GM23338 (cell line): Measurements from ENCODE around the gene RSPRY1. TPM values are rescaled to one million over a fixed set of nuclear protein-coding genes. Genes with fewer than 3 reads are reported as not detected.

ENCODE experiments used
- ATAC-seq: fragments of 200-7000 bp; cut with Tn5 transposase; 3 replicates; pipeline ENCODE4 v1.9.1; 2020
- DNase-seq: peaks from one replicate; pipeline ENCODE4 v3.0.0-alpha.2; 2015; ENCODE audit warnings: low spot score
- H2AFZ ChIP-seq: fragments of 200-600 bp; sonication (generic); 2 replicates; pipeline ENCODE4 v1.8.0; 2016; ENCODE audit warnings: antibody characterized with exemption, mild to moderate bottlenecking, moderate library complexity
- H3F3A ChIP-seq: fragments of 200-600 bp; sonication (generic); replicated peaks from 2 replicates; pipeline ENCODE4 v1.8.0; 2017; ENCODE audit warnings: antibody characterized with exemption, mixed run types, low read depth
- H3K27ac ChIP-seq: fragments of 200-600 bp; sonication (generic); 2 replicates; pipeline ENCODE4 v1.6.1; 2016; ENCODE audit warnings: low read depth
- H3K27me3 ChIP-seq: fragments of 200-600 bp; sonication (generic); 2 replicates; pipeline ENCODE4 v1.8.0; 2016; ENCODE audit warnings: mild to moderate bottlenecking, mixed run types, moderate library complexity; ENCODE audit not compliant: insufficient read depth
- H3K36me3 ChIP-seq: fragments of 200-600 bp; sonication (generic); 2 replicates; pipeline ENCODE4 v1.8.0; 2016; ENCODE audit warnings: mild to moderate bottlenecking; ENCODE audit not compliant: insufficient read depth
- H3K4me1 ChIP-seq: fragments of 200-600 bp; sonication (generic); 2 replicates; pipeline ENCODE4 v1.8.0; 2016; ENCODE audit warnings: mild to moderate bottlenecking, moderate library complexity; ENCODE audit not compliant: insufficient read depth
- H3K4me2 ChIP-seq: fragments of 200-600 bp; sonication (generic); 2 replicates; pipeline ENCODE4 v1.7.1; 2017; ENCODE audit warnings: mixed run types
- H3K4me3 ChIP-seq: fragments of 200-600 bp; sonication (generic); 2 replicates; pipeline ENCODE4 v1.6.1; 2016; ENCODE audit warnings: mixed run types
- H3K79me2 ChIP-seq: fragments of 200-600 bp; sonication (generic); replicated peaks from 2 replicates; pipeline ENCODE4 v1.8.0; 2017; ENCODE audit warnings: mild to moderate bottlenecking; ENCODE audit not compliant: insufficient read depth
- H3K9me2 ChIP-seq: fragments of 200-600 bp; sonication (generic); 2 replicates; pipeline ENCODE4 v1.8.0; 2017; ENCODE audit not compliant: insufficient read depth
- H4K20me1 ChIP-seq: fragments of 200-600 bp; sonication (generic); replicated peaks from 2 replicates; pipeline ENCODE4 v1.8.0; 2017; ENCODE audit warnings: mild to moderate bottlenecking; ENCODE audit not compliant: insufficient read depth
- H3K27ac Mint-ChIP-seq: 2 replicates; pipeline ENCODE4 v1.8.0; 2020; ENCODE audit warnings: inconsistent platforms, mild to moderate bottlenecking, moderate library complexity, mixed read lengths
- H3K27me3 Mint-ChIP-seq: 3 replicates; pipeline ENCODE4 v1.8.0; 2022; ENCODE audit warnings: low read depth, mild to moderate bottlenecking, moderate library complexity, mixed read lengths, inconsistent platforms; ENCODE audit not compliant: insufficient read depth, poor library complexity
- H3K36me3 Mint-ChIP-seq: 3 replicates; pipeline ENCODE4 v1.8.0; 2021; ENCODE audit warnings: low read depth, mild to moderate bottlenecking, inconsistent platforms, moderate library complexity, mixed read lengths
- H3K4me1 Mint-ChIP-seq: 3 replicates; pipeline ENCODE4 v1.8.0; 2020; ENCODE audit warnings: mild to moderate bottlenecking, inconsistent platforms, mixed read lengths
- H3K4me3 Mint-ChIP-seq: 3 replicates; pipeline ENCODE4 v1.8.0; 2021; ENCODE audit warnings: moderate library complexity, mild to moderate bottlenecking, inconsistent platforms, mixed read lengths
- H3K9me3 Mint-ChIP-seq: 3 replicates; pipeline ENCODE4 v1.8.0; 2020; ENCODE audit warnings: moderate library complexity, mild to moderate bottlenecking, inconsistent platforms, mixed read lengths
- EZH2 ChIP-seq: fragments of 200-600 bp; sonication (generic); IDR thresholded peaks from one replicate; pipeline ENCODE4 v1.8.0; 2017; ENCODE audit warnings: antibody characterized with exemption, mild to moderate bottlenecking, low read depth; ENCODE audit not compliant: unreplicated experiment
- EZH2phosphoT487 ChIP-seq: fragments of 200-600 bp; sonication (generic); IDR thresholded peaks from one replicate; pipeline ENCODE4 v1.8.1; 2018; ENCODE audit warnings: antibody characterized with exemption; ENCODE audit not compliant: unreplicated experiment
- NANOG ChIP-seq: IDR thresholded peaks from 2 replicates; pipeline ENCODE4 v1.6.1; 2016; ENCODE audit warnings: antibody characterized with exemption, borderline replicate concordance
- POLR2AphosphoS5 ChIP-seq: IDR thresholded peaks from 2 replicates; pipeline ENCODE4 v1.6.1; 2016; ENCODE audit warnings: antibody characterized with exemption, low read depth
- REST ChIP-seq: IDR thresholded peaks from one replicate; pipeline ENCODE4 v1.6.1; 2018; ENCODE audit warnings: antibody characterized with exemption; ENCODE audit not compliant: unreplicated experiment
- ZNF114 ChIP-seq: fragments of 250-450 bp; sonication (Bioruptor Pico); IDR thresholded peaks from 2 replicates; pipeline ENCODE4 v1.5.0; 2020; ENCODE audit warnings: mild to moderate bottlenecking, moderate library complexity
- ZNF462 ChIP-seq: fragments of 250-450 bp; sonication (Bioruptor Pico); IDR thresholded peaks from 2 replicates; pipeline ENCODE4 v1.5.0; 2020; ENCODE audit warnings: mild to moderate bottlenecking, moderate library complexity
- polyA plus RNA-seq: library from polyadenylated mRNA; unstranded; fragments of >200 nt; fragmentation: Nextera tagmentation; extraction: Ambion mirVana; gene quantifications from 2 replicates; pipeline ENCODE4 v1.2.1, GENCODE V29; 2016
- total RNA-seq: library from RNA; depleted of rRNA; stranded (reverse); fragments of >200 nt; shearing (Covaris generic); gene quantifications from 2 replicates; pipeline ENCODE4 v1.2.3, GENCODE V29; 2014

RSPRY1 gene
- total and polyA plus RNA-seq, 2 experiments from 2014 or later, result 25.8 to 35.9 TPM

GRCh38 chr16:57279780-57280638 lies 93.9 kb downstream of the RSPRY1 start (continued):
- TF ChIP-seq ZNF462, result no peak

GRCh38 chr16:57281791-57282190 lies 95.7 kb downstream of the RSPRY1 start:
- DNase-seq (no peak), ATAC-seq (no peak)
- Histone ChIP-seq H4K20me1 (no peaks in the 10 kb centered on the region), H3K4me2 (no peak overlapping the region), H3K4me1 (no peaks in the 10 kb centered on the region), H3K4me3 (no peak overlapping the region), H3K27ac (no peak overlapping the region), H3K79me2 (no peaks in the 10 kb centered on the region), H2AFZ (no peak overlapping the region), H3F3A (no peaks in the 10 kb centered on the region), H3K36me3 (no peaks in the 10 kb centered on the region), H3K27me3 (peaks cover 38% of the 10 kb centered on the region), H3K9me2 (no peaks in the 10 kb centered on the region)
- H3K27me3 Mint-ChIP-seq, result peaks cover 29% of the 10 kb centered on the region
- no peak overlapping the region for H3K4me3 Mint-ChIP-seq
- H3K27ac Mint-ChIP-seq, result no peak overlapping the region
- H3K9me3 Mint-ChIP-seq, result peaks cover 3% of the 10 kb centered on the region; the same call in 1 of the 3 replicates
- H3K36me3 Mint-ChIP-seq, result no peaks in the 10 kb centered on the region
- peaks cover 8% of the 10 kb centered on the region; the same call in 2 of the 3 replicates for H3K4me1 Mint-ChIP-seq
- no peak for TF ChIP-seq NANOG
- no peak for TF ChIP-seq POLR2AphosphoS5
- no peak for TF ChIP-seq EZH2
- TF ChIP-seq ZNF114 (CRISPR knock-in tag), result no peak
- TF ChIP-seq EZH2phosphoT487, result no peak
- no peak for TF ChIP-seq REST
